HG03097 (cell line): ENCODE measurements around the gene CAGE1.

Experiments used
- ATAC-seq: cut with Tn5 transposase; IDR thresholded peaks from one replicate; pipeline ENCODE4 v1.9.1; 2021; ENCODE audit not compliant: unreplicated experiment, low FRiP score

The CAGE1 gene

GRCh38 chr6:7312616-7313504, 76.7 kb downstream of the CAGE1 start, which contains the start of gene SSR1:
TSS of gene SSR1 (minus strand) at chr6:7313199. CDS start at chr6:7313120, 79 bp downstream.
- peak; percentile 97 for ATAC-seq

- ATAC-seq = peak; percentile 2
Observed at GRCh38 chr6:7311917-7312615, 77.5 kb downstream of the CAGE1 start.

- ATAC-seq = no peak
Observed at GRCh38 chr6:7311176-7311575, 78.4 kb downstream of the CAGE1 start.

GRCh38 chr6:7309050-7309449, 80.5 kb downstream of the CAGE1 start:
- ATAC-seq = no peak

GRCh38 chr6:7307533-7307932, 82.0 kb downstream of the CAGE1 start:
- ATAC-seq = no peak

- no peak for ATAC-seq
Observed at GRCh38 chr6:7304821-7305220, 84.7 kb downstream of the CAGE1 start.

- ATAC-seq = no peak
Observed at GRCh38 chr6:7301702-7302101, 87.8 kb downstream of the CAGE1 start.

- ATAC-seq = no peak
Observed at GRCh38 chr6:7300926-7301325, 88.6 kb downstream of the CAGE1 start.

- no peak for ATAC-seq
Observed at GRCh38 chr6:7298113-7298512, 91.4 kb downstream of the CAGE1 start.

GRCh38 chr6:7296602-7297001, 92.9 kb downstream of the CAGE1 start:
- ATAC-seq = no peak

GRCh38 chr6:7295916-7296315, 93.6 kb downstream of the CAGE1 start:
- ATAC-seq = no peak

GRCh38 chr6:7292596-7293255, 96.8 kb downstream of the CAGE1 start:
- ATAC-seq = no peak

GRCh38 chr6:7290079-7290478, 99.5 kb downstream of the CAGE1 start:
- no peak for ATAC-seq

- no peak for ATAC-seq
Observed at GRCh38 chr6:7285416-7285815, 104.1 kb downstream of the CAGE1 start.

- ATAC-seq = no peak
Observed at GRCh38 chr6:7283676-7284075, 105.9 kb downstream of the CAGE1 start.

GRCh38 chr6:7282097-7282906, 107.2 kb downstream of the CAGE1 start:
- no peak for ATAC-seq
